Activated CD4-positive, alpha-beta T cell treated with anti-CD3 and anti-CD28 coated beads for 48 hours (primary cell): ENCODE results near the gene RAD51B.

ENCODE experiments used
- DNase-seq: peaks from one replicate; pipeline ENCODE4 v3.0.0-alpha.2; 2020

The RAD51B gene

GRCh38 chr14:68154275-68154674 is 334.7 kb downstream of the RAD51B start:
- no peak for DNase-seq

GRCh38 chr14:68157971-68158371 is 338.4 kb downstream of the RAD51B start:
- no peak for DNase-seq

GRCh38 chr14:68158640-68159039 is 339.1 kb downstream of the RAD51B start:
- no peak for DNase-seq

- DNase-seq = no peak
These were observed 340.4 kb downstream of the RAD51B start for GRCh38 chr14:68159701-68160633.

- DNase-seq = no peak
These were observed 341.4 kb downstream of the RAD51B start for GRCh38 chr14:68160779-68161546.

DNA sequence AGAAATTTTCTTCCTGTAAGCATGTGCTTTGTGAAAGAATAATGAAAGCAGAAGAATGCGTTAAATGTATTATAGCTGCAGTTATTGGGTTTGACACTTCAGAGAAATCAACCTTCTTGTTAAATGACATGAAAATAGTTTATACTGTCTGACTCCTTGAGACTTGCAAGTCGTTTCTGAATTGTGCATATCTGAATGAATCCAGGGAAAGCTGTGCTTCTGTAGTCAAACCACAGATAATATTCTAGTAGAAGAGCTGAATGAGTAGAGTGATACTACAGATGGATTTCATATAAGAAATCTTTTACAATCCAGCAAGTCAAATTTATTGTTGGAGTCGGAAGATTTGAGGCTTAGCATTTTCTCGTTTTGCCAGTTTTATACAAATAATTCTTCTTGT is 343.3 kb downstream of the RAD51B start:
- no peak for DNase-seq

- no peak for DNase-seq
These were observed 345.1 kb downstream of the RAD51B start for GRCh38 chr14:68164711-68165113.

GRCh38 chr14:68165274-68165843 is 345.8 kb downstream of the RAD51B start:
- DNase-seq = no peak

- DNase-seq = no peak
These were observed 347.3 kb downstream of the RAD51B start for GRCh38 chr14:68166731-68167382.

DNA sequence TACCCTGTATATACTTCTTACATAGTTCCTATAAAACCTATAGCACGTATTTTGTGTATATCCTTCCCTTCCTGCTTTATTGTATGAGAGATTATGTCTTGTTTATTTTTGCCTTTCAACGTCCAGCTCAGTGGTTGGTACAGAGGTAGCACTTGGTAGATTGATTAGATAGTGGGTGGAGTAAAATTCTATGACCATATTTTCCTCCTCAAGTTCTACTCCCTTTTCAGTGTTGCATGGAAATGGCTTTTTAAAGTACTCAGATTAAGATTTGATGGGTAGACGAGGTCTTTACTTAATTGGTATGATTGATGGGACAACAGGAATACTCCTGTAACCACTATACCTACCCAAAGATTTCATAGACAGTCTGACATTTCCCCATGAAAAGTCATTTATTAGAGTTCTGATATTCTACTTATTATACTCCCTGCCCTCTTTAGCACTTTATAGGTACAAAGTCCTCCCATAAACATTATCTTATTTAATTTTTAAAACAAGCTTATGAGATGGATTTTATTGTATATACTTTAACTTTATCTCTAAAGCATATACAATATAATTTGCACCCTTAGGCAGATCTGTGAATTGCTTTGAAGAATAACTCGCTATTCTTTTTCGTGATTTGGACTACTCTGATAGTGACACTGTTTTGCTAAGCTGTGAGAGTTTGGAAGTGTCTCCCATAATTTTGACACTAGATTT is 348.0 kb downstream of the RAD51B start:
- no peak for DNase-seq

- DNase-seq = no peak
These were observed 349.0 kb downstream of the RAD51B start for GRCh38 chr14:68168460-68169109.

GRCh38 chr14:68172216-68172615 is 352.6 kb downstream of the RAD51B start:
- no peak for DNase-seq

- DNase-seq = no peak
These were observed 353.0 kb downstream of the RAD51B start for GRCh38 chr14:68172627-68173026.

- no peak for DNase-seq
These were observed 353.8 kb downstream of the RAD51B start for GRCh38 chr14:68173227-68173972.

- no peak for DNase-seq
These were observed 354.9 kb downstream of the RAD51B start for GRCh38 chr14:68174446-68174845.

DNA sequence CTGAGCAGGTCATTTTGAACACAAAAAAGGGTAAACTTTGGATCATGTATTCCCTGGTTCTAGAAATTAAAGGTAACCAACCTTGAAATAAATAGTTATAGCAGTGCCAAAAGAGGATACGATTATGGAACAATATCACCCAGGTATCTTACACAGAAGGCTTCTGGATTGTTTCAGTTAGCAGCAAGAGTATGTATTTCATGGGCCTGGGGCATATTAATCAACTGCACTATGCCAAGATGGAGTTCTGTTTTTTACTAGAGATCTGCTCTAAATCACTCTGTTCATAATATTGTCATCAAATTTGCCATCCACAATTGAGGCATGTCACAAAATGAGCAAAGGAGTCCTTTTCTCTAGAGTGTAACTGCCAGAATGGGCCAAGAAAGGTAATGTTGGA is 357.1 kb downstream of the RAD51B start:
- no peak for DNase-seq

DNA sequence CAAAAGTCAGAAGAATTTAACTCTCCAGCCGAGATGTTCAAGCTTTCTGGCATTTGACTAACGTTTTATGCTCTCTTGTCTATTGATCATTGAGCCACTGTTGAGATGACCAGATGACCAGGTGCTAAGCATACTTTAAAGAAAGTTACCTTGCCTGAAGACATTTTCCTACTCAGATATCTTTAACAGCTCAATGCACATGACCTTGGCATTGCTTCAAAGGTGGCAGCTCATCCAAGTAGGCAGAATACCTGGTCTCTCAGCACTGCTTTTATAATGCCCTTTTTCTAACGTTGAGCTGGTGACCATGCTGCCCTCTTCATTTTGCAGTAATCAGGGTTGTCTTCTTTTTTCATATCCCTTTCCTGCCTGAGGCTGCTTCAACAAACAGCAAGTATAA is 358.1 kb downstream of the RAD51B start:
- DNase-seq = no peak

- DNase-seq = no peak
These were observed 358.7 kb downstream of the RAD51B start for GRCh38 chr14:68178282-68178681.

DNA sequence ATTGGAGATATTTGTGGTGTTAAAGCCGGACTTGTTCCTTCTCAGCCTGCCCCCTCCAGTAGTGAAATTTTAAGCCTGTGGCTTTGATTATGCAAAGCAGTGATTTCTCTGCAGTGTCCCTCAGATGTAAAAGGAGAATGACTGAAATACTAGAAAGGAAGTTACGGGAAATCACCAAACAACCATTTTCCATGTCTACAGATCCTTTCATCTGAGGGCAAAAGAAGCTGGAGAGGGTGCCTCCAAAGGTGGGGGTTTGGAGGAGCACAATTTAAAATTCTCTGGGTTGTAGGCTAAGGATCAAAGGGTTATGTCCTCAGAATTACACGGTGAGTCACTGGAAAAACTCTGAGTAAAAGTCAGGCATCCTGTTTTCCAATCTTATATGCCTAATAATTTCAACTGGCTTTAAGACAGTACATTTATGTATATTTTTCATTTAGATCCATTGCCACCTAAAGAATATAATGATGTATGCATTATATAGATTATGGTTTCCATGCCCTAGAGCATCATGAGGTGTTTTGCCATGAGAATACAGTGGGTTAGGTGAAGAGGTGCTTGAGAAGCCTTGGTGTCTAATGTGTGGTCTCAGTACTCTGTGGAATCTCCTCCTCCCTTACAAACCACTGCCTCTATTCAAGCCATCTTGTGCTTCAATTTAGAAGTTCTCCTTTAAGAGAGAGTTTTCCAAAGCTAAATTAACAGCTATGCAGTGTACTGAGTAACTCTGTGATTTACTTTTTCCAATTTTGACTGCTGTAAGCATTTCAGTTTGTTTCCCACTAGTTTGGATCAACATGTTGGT is 362.1 kb downstream of the RAD51B start:
- DNase-seq = no peak

DNA sequence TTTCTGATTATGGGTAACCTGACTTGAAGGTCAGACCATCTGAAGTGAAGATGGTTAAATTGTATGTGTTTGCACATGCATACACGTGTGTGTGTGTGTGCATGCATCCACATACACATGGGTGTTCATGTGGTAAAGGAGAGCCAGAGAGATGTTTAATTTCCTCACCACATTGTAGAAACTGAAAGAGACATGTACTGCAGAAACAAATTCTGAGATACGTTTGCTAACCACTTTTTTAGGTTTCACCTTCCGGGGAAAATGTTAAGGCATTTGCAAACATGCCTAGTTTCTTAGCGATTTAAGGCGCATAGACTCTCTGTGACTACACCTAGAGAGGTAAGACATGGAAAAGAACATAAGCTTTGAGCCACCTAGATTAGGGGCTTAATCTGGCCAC is 362.9 kb downstream of the RAD51B start:
- DNase-seq = peak; percentile 12
